ENCODE results near the gene DLGAP1.

DNA sequence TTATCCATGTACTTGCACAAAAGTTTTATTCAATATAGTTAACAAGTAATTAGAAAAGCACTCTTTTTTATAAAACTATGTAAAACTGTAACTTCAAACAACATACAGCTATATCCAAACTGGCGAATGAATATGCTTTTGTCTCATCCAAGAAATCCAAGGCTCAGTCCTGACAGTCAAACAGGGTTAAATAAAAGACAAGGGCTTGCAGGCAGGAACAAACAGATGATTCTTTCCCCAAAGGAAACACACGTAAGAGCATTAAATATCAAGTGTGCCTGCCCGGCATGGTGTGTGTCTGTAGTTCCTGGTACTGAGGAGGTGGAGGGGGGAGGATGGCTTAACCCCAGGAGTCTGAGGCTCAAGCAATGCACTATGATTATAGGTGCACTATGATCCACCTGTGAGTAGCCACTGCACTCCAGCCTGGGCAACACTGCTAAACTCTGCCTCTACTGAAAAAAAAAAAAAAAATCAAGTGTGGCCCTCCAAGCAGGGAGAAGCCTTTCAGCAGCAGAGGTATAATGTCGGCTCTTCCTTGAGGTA lies 171.3 kb downstream of the DLGAP1 start:
- TF ChIP-seq POLR2A (IDR thresholded peaks at IDR 0.05; ENCODE audit: low read depth) (no peak), POLR2AphosphoS5 (IDR thresholded peaks at IDR 0.05) (no peak), EP300 (IDR thresholded peaks at IDR 0.05) (no peak)
- TF ChIP-seq, protein P1, sequence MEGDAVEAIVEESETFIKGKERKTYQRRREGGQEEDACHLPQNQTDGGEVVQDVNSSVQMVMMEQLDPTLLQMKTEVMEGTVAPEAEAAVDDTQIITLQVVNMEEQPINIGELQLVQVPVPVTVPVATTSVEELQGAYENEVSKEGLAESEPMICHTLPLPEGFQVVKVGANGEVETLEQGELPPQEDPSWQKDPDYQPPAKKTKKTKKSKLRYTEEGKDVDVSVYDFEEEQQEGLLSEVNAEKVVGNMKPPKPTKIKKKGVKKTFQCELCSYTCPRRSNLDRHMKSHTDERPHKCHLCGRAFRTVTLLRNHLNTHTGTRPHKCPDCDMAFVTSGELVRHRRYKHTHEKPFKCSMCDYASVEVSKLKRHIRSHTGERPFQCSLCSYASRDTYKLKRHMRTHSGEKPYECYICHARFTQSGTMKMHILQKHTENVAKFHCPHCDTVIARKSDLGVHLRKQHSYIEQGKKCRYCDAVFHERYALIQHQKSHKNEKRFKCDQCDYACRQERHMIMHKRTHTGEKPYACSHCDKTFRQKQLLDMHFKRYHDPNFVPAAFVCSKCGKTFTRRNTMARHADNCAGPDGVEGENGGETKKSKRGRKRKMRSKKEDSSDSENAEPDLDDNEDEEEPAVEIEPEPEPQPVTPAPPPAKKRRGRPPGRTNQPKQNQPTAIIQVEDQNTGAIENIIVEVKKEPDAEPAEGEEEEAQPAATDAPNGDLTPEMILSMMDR (IDR thresholded peaks at IDR 0.05): no peak
